H9 (cell line): ENCODE data around the gene SPEG. TPM values are rescaled to one million over a fixed set of nuclear protein-coding genes. Genes with fewer than 3 reads are reported as not detected.

ENCODE experiments used
- DNase-seq: peaks from one replicate; pipeline ENCODE4 v3.0.0-alpha.2; 2017
- H2AFZ ChIP-seq: one replicate; pipeline ENCODE4 v1.6.1; 2013; ENCODE audit warnings: mild to moderate bottlenecking, low read length, control low read depth, moderate library complexity
- H2AK5ac ChIP-seq: 2 replicates; pipeline ENCODE4 v1.6.1; 2013; ENCODE audit warnings: low read length, control low read depth, mixed read lengths; ENCODE audit not compliant: insufficient read length
- H2BK120ac ChIP-seq: one replicate; pipeline ENCODE4 v1.6.1; 2013; ENCODE audit warnings: low read depth, mild to moderate bottlenecking, low read length, control low read depth, inconsistent platforms; ENCODE audit not compliant: poor library complexity, severe bottlenecking
- H2BK12ac ChIP-seq: 2 replicates; pipeline ENCODE4 v1.6.1; 2013; ENCODE audit warnings: low read length, control low read depth, mixed read lengths, low read depth; ENCODE audit not compliant: insufficient read length
- H2BK15ac ChIP-seq: 2 replicates; pipeline ENCODE4 v1.6.1; 2013; ENCODE audit warnings: low read depth, low read length, control low read depth
- H2BK20ac ChIP-seq: one replicate; pipeline ENCODE4 v1.6.1; 2013; ENCODE audit warnings: low read depth, mild to moderate bottlenecking, low read length, control low read depth, inconsistent platforms; ENCODE audit not compliant: poor library complexity, severe bottlenecking
- H2BK5ac ChIP-seq: 2 replicates; pipeline ENCODE4 v1.6.1; 2013; ENCODE audit warnings: low read length, control low read depth, mixed read lengths; ENCODE audit not compliant: insufficient read length
- H3K14ac ChIP-seq: 2 replicates; pipeline ENCODE4 v1.6.1; 2013; ENCODE audit warnings: low read length, control low read depth; ENCODE audit not compliant: insufficient read depth
- H3K18ac ChIP-seq: 2 replicates; pipeline ENCODE4 v1.6.1; 2013; ENCODE audit warnings: low read depth, mild to moderate bottlenecking, mixed read lengths, low read length, control low read depth; ENCODE audit not compliant: insufficient read length
- H3K23ac ChIP-seq: 2 replicates; pipeline ENCODE4 v1.6.1; 2013; ENCODE audit warnings: low read length, control low read depth, mixed read lengths, low read depth; ENCODE audit not compliant: insufficient read length
- H3K23me2 ChIP-seq: 2 replicates; pipeline ENCODE4 v1.6.1; 2013; ENCODE audit warnings: low read depth, mild to moderate bottlenecking, mixed read lengths, low read length, control low read depth; ENCODE audit not compliant: insufficient read length, poor library complexity, severe bottlenecking
- H3K27ac ChIP-seq: 2 replicates; pipeline ENCODE4 v1.5.1; 2013; ENCODE audit warnings: low read length, control low read depth, mixed read lengths, low read depth; ENCODE audit not compliant: insufficient read length
- H3K27me3 ChIP-seq: 2 replicates; pipeline ENCODE4 v1.6.1; 2013; ENCODE audit warnings: low read length, control low read depth, inconsistent platforms; ENCODE audit not compliant: insufficient read depth
- H3K4ac ChIP-seq: 2 replicates; pipeline ENCODE4 v1.6.1; 2013; ENCODE audit warnings: low read depth, mild to moderate bottlenecking, control low read depth, inconsistent platforms, low read length, moderate library complexity
- H3K4me1 ChIP-seq: 2 replicates; pipeline ENCODE4 v1.6.1; 2013; ENCODE audit warnings: low read length, control low read depth, inconsistent platforms; ENCODE audit not compliant: insufficient read depth
- H3K4me2 ChIP-seq: 2 replicates; pipeline ENCODE4 v1.6.1; 2013; ENCODE audit warnings: low read length, control low read depth, mixed read lengths; ENCODE audit not compliant: insufficient read length, insufficient read depth
- H3K56ac ChIP-seq: 2 replicates; pipeline ENCODE4 v1.6.1; 2013; ENCODE audit warnings: low read depth, mild to moderate bottlenecking, mixed read lengths, low read length, control low read depth; ENCODE audit not compliant: insufficient read length
- H3K79me1 ChIP-seq: 2 replicates; pipeline ENCODE4 v1.6.1; 2013; ENCODE audit warnings: low read depth, mild to moderate bottlenecking, moderate library complexity, low read length, control low read depth, inconsistent platforms; ENCODE audit not compliant: insufficient read depth, poor library complexity, severe bottlenecking
- H3K79me2 ChIP-seq: 2 replicates; pipeline ENCODE4 v1.6.1; 2013; ENCODE audit warnings: low read length, control low read depth, inconsistent platforms; ENCODE audit not compliant: insufficient read depth
- H3K9ac ChIP-seq: 2 replicates; pipeline ENCODE4 v1.6.1; 2013; ENCODE audit warnings: low read length, control low read depth, mixed read lengths; ENCODE audit not compliant: insufficient read length; ENCODE audit errors: extremely low read depth
- H3K9me3 ChIP-seq: one replicate; pipeline ENCODE4 v1.6.1; 2013; ENCODE audit warnings: low read depth, low read length, inconsistent platforms; ENCODE audit not compliant: control insufficient read depth
- H3T11ph ChIP-seq: one replicate; pipeline ENCODE4 v1.6.1; 2013; ENCODE audit warnings: mild to moderate bottlenecking, low read length, control low read depth, inconsistent platforms
- H4K20me1 ChIP-seq: one replicate; pipeline ENCODE4 v1.6.1; 2013; ENCODE audit not compliant: control insufficient read depth, insufficient read length, insufficient read depth
- H4K5ac ChIP-seq: 2 replicates; pipeline ENCODE4 v1.6.1; 2013; ENCODE audit warnings: low read depth, mild to moderate bottlenecking, mixed read lengths, low read length, control low read depth; ENCODE audit not compliant: insufficient read length
- H4K8ac ChIP-seq: replicated peaks from 2 replicates; pipeline ENCODE4 v1.6.1; 2013; ENCODE audit warnings: low read length, control low read depth, mixed read lengths, low read depth; ENCODE audit not compliant: insufficient read length
- H4K91ac ChIP-seq: 2 replicates; pipeline ENCODE4 v1.6.1; 2013; ENCODE audit warnings: low read depth, mild to moderate bottlenecking, moderate library complexity, mixed read lengths, low read length, control low read depth; ENCODE audit not compliant: insufficient read length
- H3K27ac Mint-ChIP-seq, 3 experiments: 2 replicates in 2 of 3; 3 replicates in 1 of 3; pipeline ENCODE4 v1.8.0; 2020 to 2021; ENCODE audit warnings: mixed read lengths in 3 of 3, mild to moderate bottlenecking in 1 of 3, moderate library complexity in 1 of 3
- H3K27me3 Mint-ChIP-seq: 2 replicates; pipeline ENCODE4 v1.8.0; 2021; ENCODE audit warnings: low read depth, mild to moderate bottlenecking, moderate library complexity, mixed read lengths
- H3K36me3 Mint-ChIP-seq, 3 experiments: 2 replicates in 2 of 3; 3 replicates in 1 of 3; pipeline ENCODE4 v1.8.0; 2020 to 2021; ENCODE audit warnings: low read depth in 3 of 3, mixed read lengths in 3 of 3; ENCODE audit not compliant: insufficient read depth in 1 of 3
- H3K4me1 Mint-ChIP-seq, 2 experiments: 2 replicates each; pipeline ENCODE4 v1.8.0; 2020; ENCODE audit warnings: mixed read lengths in 2 of 2
- H3K4me3 Mint-ChIP-seq, 2 experiments: 2 replicates in 1 of 2; 3 replicates in 1 of 2; pipeline ENCODE4 v1.8.0; 2020 to 2021; ENCODE audit warnings: mild to moderate bottlenecking in 2 of 2, mixed read lengths in 2 of 2, moderate library complexity in 1 of 2
- H3K9me3 Mint-ChIP-seq, 2 experiments: 2 replicates in 1 of 2; 3 replicates in 1 of 2; pipeline ENCODE4 v1.8.0; 2020; ENCODE audit warnings: mild to moderate bottlenecking in 2 of 2, mixed read lengths in 2 of 2, moderate library complexity in 1 of 2
- CTCF ChIP-seq: fragments of 200-600 bp; sonication (generic); conservative IDR thresholded peaks from 3 replicates; pipeline ENCODE4 v1.8.0; 2021; ENCODE audit warnings: antibody characterized with exemption, mild to moderate bottlenecking
- WGBS: extraction: QIAGEN DNeasy Blood & Tissue Kit; methylation state at CpG from one replicate; pipeline ENCODE4 v1.1.7; 2013; ENCODE audit warnings: missing lambda C conversion rate, low lambda C conversion rate, mixed read lengths; ENCODE audit not compliant: insufficient read length; ENCODE audit errors: extremely low coverage; 5-methylcytosine and 5-hydroxymethylcytosine counted together
- total RNA-seq: library from RNA; stranded (reverse); gene quantifications from 2 replicates; pipeline ENCODE4 v1.2.1, GENCODE V29; 2021

The SPEG gene
- total RNA-seq, 1 experiment from 2014 or later, result 23.7 TPM

DNA sequence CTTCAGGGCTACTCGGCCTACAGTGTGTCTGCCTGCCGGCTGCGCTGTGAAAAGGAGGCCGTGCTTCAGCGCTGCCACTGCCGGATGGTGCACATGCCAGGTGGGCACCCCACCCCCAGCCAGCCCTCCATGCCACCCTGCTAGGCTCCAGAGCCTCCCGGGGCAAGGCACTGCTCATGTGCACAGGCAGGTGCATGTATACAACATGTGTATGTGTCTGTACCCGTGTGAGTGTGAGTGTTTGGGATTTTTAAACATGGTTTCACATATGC lies 97.7 kb downstream of the SPEG start:
- H3K79me1 ChIP-seq, result no peaks in the 10 kb centered on the region
- H3K56ac ChIP-seq, result no peak overlapping the region
- H3K9me3 ChIP-seq, result no peaks in the 10 kb centered on the region
- H3K27me3 ChIP-seq, result no peaks in the 10 kb centered on the region; the same call in 1 of the 2 replicates
- Mint-ChIP-seq H3K36me3 (no peaks in the 10 kb centered on the region), H3K4me3 (no peak overlapping the region), H3K9me3 (no peaks in the 10 kb centered on the region; a peak in 2 of 5 replicates), H3K27ac (no peak overlapping the region), H3K4me1 (peaks cover 24 to 30% of the 10 kb centered on the region in 2 experiments), H3K27me3 (peaks cover 53% of the 10 kb centered on the region)
- H3K4ac ChIP-seq, result no peak overlapping the region
- H2BK5ac ChIP-seq, result no peak overlapping the region
- no peak for TF ChIP-seq CTCF
- H3K9ac ChIP-seq, result no peak overlapping the region
- no peaks in the 10 kb centered on the region for H3K79me2 ChIP-seq
- H3K14ac ChIP-seq, result no peak overlapping the region
- no peak overlapping the region for H2AFZ ChIP-seq
- no peak for DNase-seq
- no peak overlapping the region for H2BK15ac ChIP-seq
- no peak overlapping the region for H3K18ac ChIP-seq
- H2BK12ac ChIP-seq, result no peak overlapping the region
- no peak overlapping the region for H2BK20ac ChIP-seq
- peaks cover 3% of the 10 kb centered on the region for H3K23me2 ChIP-seq
- no peaks in the 10 kb centered on the region for H3K4me1 ChIP-seq
- no peak overlapping the region for H3K23ac ChIP-seq
- H4K20me1 ChIP-seq, result no peaks in the 10 kb centered on the region
- H2BK120ac ChIP-seq, result no peak overlapping the region
- H2AK5ac ChIP-seq, result no peak overlapping the region
- WGBS, result no CpG with 5 or more reads among the region's 8 CpGs
- no peak overlapping the region for H4K91ac ChIP-seq
- H3T11ph ChIP-seq, result no peak overlapping the region
- H4K5ac ChIP-seq, result no peak overlapping the region
- H3K4me2 ChIP-seq, result no peak overlapping the region
- no peak overlapping the region for H3K27ac ChIP-seq
- H4K8ac ChIP-seq, result no peak overlapping the region
